ENCODE data around the gene ZBTB3. TPM values are rescaled to one million over a fixed set of nuclear protein-coding genes. Genes with fewer than 3 reads are reported as not detected.

The ZBTB3 gene
- total and polyA plus RNA-seq, 2 of the 13 experiments (the other 11 are each of a cell fraction or from before 2014, with no cell fraction given): 3.4 to 5.2 TPM

GRCh38 chr11:62705880-62706849 lies 47.8 kb downstream of the ZBTB3 start (continued):
- TF ChIP-seq MBNL3 (CRISPR knock-in tag; conservative IDR thresholded peaks at IDR 0.05) (no peak), ATF1 (CRISPR knock-in tag; IDR thresholded peaks at IDR 0.05) (no peak), CBX5 (CRISPR knock-in tag; IDR thresholded peaks at IDR 0.05; ENCODE audit: borderline replicate concordance) (peak; percentile 26; the same call in 1 of the 2 replicates), ZNF782 (CRISPR knock-in tag; IDR thresholded peaks at IDR 0.05; ENCODE audit: borderline replicate concordance) (no peak), ZNF574 (CRISPR knock-in tag; IDR thresholded peaks at IDR 0.05) (peak; percentile 49; the same call in 1 of the 2 replicates), JUND (CRISPR knock-in tag; IDR thresholded peaks at IDR 0.05) (no peak), AGO2 (optimal IDR thresholded peaks at IDR 0.05; ENCODE audit: low read depth, low read length) (peak; percentile 99), POGK (CRISPR knock-in tag; conservative IDR thresholded peaks at IDR 0.05) (no peak; the same call in 1 of the 2 replicates), SOX5 (CRISPR knock-in tag; IDR thresholded peaks at IDR 0.05; ENCODE audit: borderline replicate concordance) (no peak), PLRG1 (conservative IDR thresholded peaks at IDR 0.05) (no peak), HINFP (CRISPR knock-in tag; IDR thresholded peaks at IDR 0.05; ENCODE audit: low read depth) (no peak), RCOR2 (CRISPR knock-in tag; IDR thresholded peaks at IDR 0.05) (no peak), TBX2 (CRISPR knock-in tag; IDR thresholded peaks at IDR 0.05; ENCODE audit: borderline replicate concordance) (0 out of 2 replicates have a peak, but pooled peaks have one; percentile 26), THYN1 (CRISPR knock-in tag; IDR thresholded peaks at IDR 0.05; ENCODE audit: borderline replicate concordance, low read depth) (no peak), ZNF282 (IDR thresholded peaks at IDR 0.05; ENCODE audit: partially characterized antibody) (no peak), SP1 (IDR thresholded peaks at IDR 0.05) (no peak), SP1 (CRISPR knock-in tag; IDR thresholded peaks at IDR 0.05) (no peak), MAX (IDR thresholded peaks at IDR 0.05) (peak; percentile 48; the same call in 1 of the 2 replicates), ZNF616 (CRISPR knock-in tag; IDR thresholded peaks at IDR 0.05; ENCODE audit: low read depth) (no peak), E2F2 (CRISPR knock-in tag; IDR thresholded peaks at IDR 0.05; ENCODE audit: borderline replicate concordance) (no peak)
